ENCODE measurements around the gene COG7.
"Not testable (repeated sequence)": the region's sequence is repeated elsewhere in the genome, so short reads cannot be mapped to it uniquely, and the experiment has no call there.

Gene COG7

GRCh38 chr16:23466162-23466885 lies 13.3 kb upstream of the COG7 start:
- no peak for DNase-seq

- no peak for DNase-seq
Observed at GRCh38 chr16:23465179-23465578, 12.2 kb upstream of the COG7 start.

- no peak for DNase-seq
Observed at GRCh38 chr16:23464196-23464595, 11.2 kb upstream of the COG7 start.

- DNase-seq = not testable (repeated sequence)
Observed at GRCh38 chr16:23462994-23463393, 10.0 kb upstream of the COG7 start.

GRCh38 chr16:23453338-23454052 lies 506 bp upstream of the COG7 start:
- no peak for DNase-seq

DNA sequence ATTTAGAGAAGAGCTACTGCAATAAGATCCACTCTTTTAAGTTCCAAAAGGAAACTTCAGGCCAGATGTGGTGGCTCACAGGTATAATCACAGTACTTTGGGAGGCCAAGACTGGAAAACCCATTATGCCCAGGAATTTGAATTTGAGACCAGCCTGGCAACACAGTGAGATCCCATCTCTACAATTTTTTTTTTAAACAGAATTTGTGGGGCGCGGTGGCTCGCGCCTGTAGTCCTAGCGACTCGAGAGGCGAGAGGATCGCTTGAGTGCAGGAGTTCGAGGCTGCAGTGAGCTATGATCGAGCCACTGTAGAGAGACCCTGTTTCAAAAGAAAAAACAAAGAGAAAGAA lies 793 bp downstream of the COG7 start:
- no peak for DNase-seq

GRCh38 chr16:23448392-23448791 lies 4.6 kb downstream of the COG7 start:
- DNase-seq = no peak

DNA sequence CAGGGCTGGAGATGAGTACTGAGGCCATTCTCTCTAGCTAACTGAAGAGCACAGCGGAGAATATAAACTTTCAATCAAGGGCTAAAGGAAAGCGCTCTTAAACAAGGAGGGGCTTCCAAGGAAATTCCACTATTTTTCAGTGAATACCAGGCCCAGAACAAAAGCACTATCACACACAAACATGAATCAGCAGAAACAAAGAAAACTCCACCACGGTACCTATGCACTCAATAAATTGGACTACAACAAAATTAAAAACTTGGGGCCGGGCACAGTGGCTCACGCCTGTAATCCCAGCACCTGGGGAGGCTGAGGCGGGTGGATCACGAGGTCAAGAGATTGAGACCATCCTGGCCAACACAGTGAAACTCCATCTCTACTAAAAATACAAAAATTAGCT lies 15.4 kb downstream of the COG7 start:
- not testable (repeated sequence) for DNase-seq

GRCh38 chr16:23436951-23437350 lies 16.0 kb downstream of the COG7 start:
- no peak for DNase-seq

DNA sequence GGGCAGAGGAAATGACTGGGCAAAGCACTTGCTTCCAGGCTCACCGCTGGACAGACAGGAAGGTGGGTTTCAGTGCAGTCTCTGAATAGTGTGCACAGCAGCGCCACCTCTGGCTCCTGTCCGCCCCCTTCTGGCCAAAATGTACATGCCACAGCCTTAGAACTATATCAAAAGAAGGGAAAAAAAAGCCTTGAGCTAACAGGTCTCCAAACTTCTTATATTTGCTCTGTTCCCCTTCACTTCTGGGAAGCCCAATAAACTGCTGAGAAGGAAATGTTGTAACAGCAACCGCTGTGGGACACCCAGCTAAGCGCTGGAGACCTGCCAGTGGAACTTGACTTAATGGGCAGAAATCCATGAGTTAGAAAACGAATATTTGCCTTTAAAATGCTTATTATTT lies 17.5 kb downstream of the COG7 start:
- peak; percentile 61 for DNase-seq

- DNase-seq = no peak
Observed at GRCh38 chr16:23434380-23434779, 18.6 kb downstream of the COG7 start.

GRCh38 chr16:23433261-23433920 lies 19.6 kb downstream of the COG7 start:
- DNase-seq = no peak

GRCh38 chr16:23432176-23433128 lies 20.5 kb downstream of the COG7 start:
- DNase-seq = no peak

DNA sequence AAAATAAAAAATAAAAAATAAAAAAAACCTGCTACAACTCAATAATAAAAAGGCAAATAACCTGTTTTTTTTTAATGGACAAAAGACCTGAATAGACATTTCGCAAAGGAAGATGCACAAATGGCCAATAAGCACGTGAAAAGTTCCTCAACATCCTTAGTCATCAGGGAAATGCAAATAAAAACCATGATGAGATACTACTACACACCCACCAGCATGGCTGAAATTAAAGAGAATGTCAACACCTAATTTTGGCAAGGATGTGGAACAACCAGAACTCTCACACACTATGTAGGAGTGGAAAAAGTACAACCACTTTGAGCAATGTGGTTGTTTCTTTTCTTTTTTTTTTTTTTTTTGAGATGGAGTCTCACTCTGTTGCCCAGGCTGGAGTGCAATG lies 24.6 kb downstream of the COG7 start:
- DNase-seq = no peak

- no peak for DNase-seq
Observed at GRCh38 chr16:23424292-23424958, 28.6 kb downstream of the COG7 start.

DNA sequence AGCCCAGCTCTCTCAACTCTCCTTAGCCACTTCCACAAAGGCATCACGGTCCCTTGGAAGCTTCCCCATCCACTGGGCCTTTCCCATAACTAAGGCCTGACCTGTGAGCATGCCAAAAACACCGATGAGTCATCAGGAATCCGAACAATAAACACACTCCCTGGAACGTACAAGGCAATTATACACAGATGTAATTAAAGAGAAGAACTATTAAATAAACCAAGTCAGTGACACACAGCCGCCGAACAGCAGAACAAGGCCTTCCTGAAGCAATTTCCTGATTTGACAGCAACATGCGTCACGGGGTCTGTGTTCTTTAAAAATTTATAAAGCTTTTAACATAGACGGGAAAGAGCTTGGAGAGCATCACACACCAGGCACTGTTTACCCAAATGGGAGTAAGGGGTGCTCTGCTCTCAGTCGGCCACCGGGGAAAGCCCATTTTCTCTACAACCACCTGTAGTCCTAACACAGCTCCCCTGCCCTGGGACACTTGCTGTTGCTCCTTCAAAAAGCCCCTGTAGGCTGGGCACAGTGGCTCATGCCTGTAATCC lies 29.4 kb downstream of the COG7 start:
- no peak for DNase-seq

DNA sequence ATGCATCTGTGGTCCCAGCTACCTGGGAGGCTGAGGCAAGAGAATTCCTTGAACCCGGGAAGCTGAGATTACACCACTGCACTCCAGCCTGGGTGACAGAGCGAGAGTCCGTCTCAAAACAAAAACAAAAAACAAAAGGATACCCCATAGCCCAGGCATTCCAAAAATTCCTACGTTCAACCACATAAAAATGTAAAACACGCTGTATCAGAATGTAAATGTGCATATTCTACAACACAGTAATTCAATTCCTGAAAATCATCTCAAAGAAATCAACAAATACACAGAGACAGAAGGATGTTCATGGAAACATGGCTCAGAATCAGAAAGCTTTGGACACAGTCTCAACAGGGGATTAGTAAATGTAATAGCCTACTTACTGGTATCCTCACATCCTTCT lies 33.0 kb downstream of the COG7 start:
- DNase-seq = no peak

GRCh38 chr16:23416816-23417215 lies 36.2 kb downstream of the COG7 start:
- no peak for DNase-seq

- no peak for DNase-seq
Observed at GRCh38 chr16:23414731-23415130, 38.3 kb downstream of the COG7 start.

GRCh38 chr16:23410176-23410575 lies 42.8 kb downstream of the COG7 start:
- DNase-seq = no peak

DNA sequence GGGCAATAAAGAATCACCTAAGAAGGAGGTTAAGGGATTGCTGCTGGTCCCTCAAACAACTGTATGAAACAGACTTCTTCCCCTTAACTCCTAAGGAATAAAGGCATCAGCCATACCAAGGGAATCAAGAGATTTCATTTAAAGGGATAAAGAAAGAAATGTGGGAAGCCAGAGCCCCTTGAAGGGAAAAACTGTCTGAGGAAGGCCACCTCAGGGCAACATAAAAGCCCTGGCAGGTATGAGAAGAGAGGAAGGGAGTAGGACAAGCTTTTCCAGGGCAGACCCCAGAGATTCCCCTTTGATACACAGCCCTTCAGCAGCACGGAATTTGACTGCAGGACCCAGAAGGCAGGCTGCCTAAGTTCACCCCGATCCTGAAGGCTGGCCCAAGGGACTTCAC lies 43.5 kb downstream of the COG7 start:
- no peak for DNase-seq

DNA sequence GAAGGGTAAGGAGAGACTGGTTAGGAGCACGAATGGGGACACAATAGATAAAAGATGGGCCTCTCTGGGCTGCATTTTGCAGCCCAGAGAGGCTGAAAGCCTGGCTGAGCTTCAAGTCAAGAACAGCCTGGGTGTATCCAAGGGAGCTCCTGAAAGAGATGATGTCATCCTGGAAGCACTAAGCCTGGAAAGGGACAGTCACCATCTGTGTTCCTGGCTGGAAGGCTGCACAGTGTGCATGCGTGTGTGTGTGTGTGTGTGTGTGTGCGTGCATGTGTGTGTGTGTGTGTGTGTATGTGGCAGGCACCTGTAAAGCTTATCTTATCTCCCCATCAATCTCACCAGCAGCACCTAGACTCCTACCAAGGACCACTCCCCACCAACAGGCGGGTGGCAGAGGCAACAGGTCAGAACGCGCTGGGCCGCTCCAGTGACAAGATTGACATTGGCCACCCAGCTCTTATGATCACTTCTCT lies 44.1 kb downstream of the COG7 start:
- no peak for DNase-seq

Data from stimulated activated naive CD4-positive, alpha-beta T cell treated with Interleukin-2 at 50 U/mL for 16 hours (primary cell).